SK-N-SH treated with all-trans-retinoic acid at 6 μM for 48 hours (cell line): ENCODE data around the gene IGFBP3.

ENCODE experiments used
- ATAC-seq: fragments of 200-7000 bp; cut with Tn5 transposase; 3 replicates; pipeline ENCODE4 v1.9.1; 2020; ENCODE audit warnings: mild to moderate bottlenecking, moderate library complexity
- ARNTL ChIP-seq: fragments of 450-650 bp; formaldehyde crosslinking; IDR thresholded peaks from 2 replicates; pipeline ENCODE4 v1.5.0; 2020; ENCODE audit warnings: low read depth, mild to moderate bottlenecking, moderate library complexity, borderline replicate concordance
- BACH2 ChIP-seq: fragments of 250-450 bp; sonication (Bioruptor Pico); IDR thresholded peaks from 2 replicates; pipeline ENCODE4 v1.9.0; 2021; ENCODE audit warnings: mild to moderate bottlenecking, borderline replicate concordance
- CSDC2 ChIP-seq: fragments of 250-450 bp; sonication (Bioruptor Pico); IDR thresholded peaks from 2 replicates; pipeline ENCODE4 v1.5.0; 2020; ENCODE audit warnings: mild to moderate bottlenecking, moderate library complexity
- ESRRG ChIP-seq: fragments of 250-450 bp; sonication (Bioruptor Pico); IDR thresholded peaks from 2 replicates; pipeline ENCODE4 v1.6.1; 2021; ENCODE audit warnings: mild to moderate bottlenecking
- GLIS3 ChIP-seq: fragments of 250-450 bp; sonication (Bioruptor Pico); IDR thresholded peaks from 2 replicates; pipeline ENCODE4 v1.5.0; 2020; ENCODE audit warnings: mild to moderate bottlenecking, moderate library complexity
- ISL1 ChIP-seq: fragments of 250-450 bp; sonication (Bioruptor Pico); IDR thresholded peaks from 2 replicates; pipeline ENCODE4 v2.1.2; 2022; ENCODE audit warnings: mild to moderate bottlenecking, moderate library complexity
- OSR1 ChIP-seq: fragments of 250-450 bp; sonication (Bioruptor Pico); IDR thresholded peaks from 2 replicates; pipeline ENCODE4 v1.8.0; 2022; ENCODE audit warnings: moderate library complexity, mild to moderate bottlenecking, inconsistent platforms
- PPARA ChIP-seq: fragments of 250-450 bp; sonication (Bioruptor Pico); IDR thresholded peaks from 2 replicates; pipeline ENCODE4 v1.5.0; 2020; ENCODE audit warnings: mild to moderate bottlenecking, borderline replicate concordance
- RARB ChIP-seq: fragments of 250-450 bp; sonication (Bioruptor Pico); IDR thresholded peaks from 2 replicates; pipeline ENCODE4 v1.8.0; 2021; ENCODE audit warnings: mild to moderate bottlenecking, moderate library complexity
- SNAI2 ChIP-seq: fragments of 250-450 bp; sonication (Bioruptor Pico); IDR thresholded peaks from 2 replicates; pipeline ENCODE4 v1.5.0; 2020; ENCODE audit warnings: mild to moderate bottlenecking, moderate library complexity
- TCF4 ChIP-seq: fragments of 250-450 bp; sonication (Bioruptor Pico); IDR thresholded peaks from 2 replicates; pipeline ENCODE4 v1.8.0; 2021; ENCODE audit warnings: mild to moderate bottlenecking, moderate library complexity, borderline replicate concordance
- TOX ChIP-seq: fragments of 250-450 bp; sonication (Bioruptor Pico); IDR thresholded peaks from 2 replicates; pipeline ENCODE4 v1.8.0; 2021; ENCODE audit warnings: mild to moderate bottlenecking, moderate library complexity, borderline replicate concordance
- ZFP30 ChIP-seq: fragments of 450-650 bp; formaldehyde crosslinking; IDR thresholded peaks from 2 replicates; pipeline ENCODE4 v1.5.0; 2022; ENCODE audit warnings: mild to moderate bottlenecking, moderate library complexity
- ZNF565 ChIP-seq: fragments of 450-650 bp; formaldehyde crosslinking; conservative IDR thresholded peaks from 2 replicates; pipeline ENCODE4 v1.5.0; 2020; ENCODE audit warnings: low read depth, mild to moderate bottlenecking, moderate library complexity
- ZNF8 ChIP-seq: fragments of 450-650 bp; formaldehyde crosslinking; IDR thresholded peaks from 2 replicates; pipeline ENCODE4 v1.5.0; 2020; ENCODE audit warnings: mild to moderate bottlenecking, moderate library complexity
- TF ChIP-seq, protein P1 (sequence below): fragments of 250-450 bp; sonication (Bioruptor Pico); IDR thresholded peaks from 2 replicates; pipeline ENCODE4 v1.5.0; 2020; ENCODE audit warnings: mild to moderate bottlenecking, moderate library complexity
- TF ChIP-seq, protein P2 (sequence below): fragments of 250-450 bp; sonication (Bioruptor Pico); IDR thresholded peaks from 2 replicates; pipeline ENCODE4 v1.5.1; 2021; ENCODE audit warnings: mild to moderate bottlenecking, moderate library complexity

The IGFBP3 gene

DNA sequence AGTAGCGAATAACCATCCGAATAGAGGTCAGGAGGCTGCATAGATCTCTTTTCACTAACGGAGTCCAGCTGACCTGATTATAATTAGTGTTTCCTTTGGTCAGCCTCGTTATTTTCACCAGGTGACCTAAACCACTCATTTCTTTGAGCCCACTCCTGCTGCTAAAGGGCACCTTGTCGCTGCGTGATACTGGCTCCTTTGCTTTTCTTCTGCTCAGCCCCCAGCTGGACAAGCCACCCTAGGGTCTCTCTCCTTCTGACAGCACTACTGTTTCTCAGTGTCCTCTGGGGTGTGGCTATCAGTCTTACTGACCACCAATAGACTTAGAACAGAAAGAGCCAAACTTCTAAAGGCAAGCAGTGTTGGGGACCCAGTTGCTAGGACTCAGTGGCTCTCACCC is 2.7 kb upstream of the IGFBP3 start:
- TF ChIP-seq OSR1 (CRISPR knock-in tag) (no peak), ZFP30 (CRISPR knock-in tag) (no peak), ARNTL (CRISPR knock-in tag) (no peak), TOX (CRISPR knock-in tag) (no peak), CSDC2 (CRISPR knock-in tag) (no peak), GLIS3 (no peak)
- TF ChIP-seq, protein P1, sequence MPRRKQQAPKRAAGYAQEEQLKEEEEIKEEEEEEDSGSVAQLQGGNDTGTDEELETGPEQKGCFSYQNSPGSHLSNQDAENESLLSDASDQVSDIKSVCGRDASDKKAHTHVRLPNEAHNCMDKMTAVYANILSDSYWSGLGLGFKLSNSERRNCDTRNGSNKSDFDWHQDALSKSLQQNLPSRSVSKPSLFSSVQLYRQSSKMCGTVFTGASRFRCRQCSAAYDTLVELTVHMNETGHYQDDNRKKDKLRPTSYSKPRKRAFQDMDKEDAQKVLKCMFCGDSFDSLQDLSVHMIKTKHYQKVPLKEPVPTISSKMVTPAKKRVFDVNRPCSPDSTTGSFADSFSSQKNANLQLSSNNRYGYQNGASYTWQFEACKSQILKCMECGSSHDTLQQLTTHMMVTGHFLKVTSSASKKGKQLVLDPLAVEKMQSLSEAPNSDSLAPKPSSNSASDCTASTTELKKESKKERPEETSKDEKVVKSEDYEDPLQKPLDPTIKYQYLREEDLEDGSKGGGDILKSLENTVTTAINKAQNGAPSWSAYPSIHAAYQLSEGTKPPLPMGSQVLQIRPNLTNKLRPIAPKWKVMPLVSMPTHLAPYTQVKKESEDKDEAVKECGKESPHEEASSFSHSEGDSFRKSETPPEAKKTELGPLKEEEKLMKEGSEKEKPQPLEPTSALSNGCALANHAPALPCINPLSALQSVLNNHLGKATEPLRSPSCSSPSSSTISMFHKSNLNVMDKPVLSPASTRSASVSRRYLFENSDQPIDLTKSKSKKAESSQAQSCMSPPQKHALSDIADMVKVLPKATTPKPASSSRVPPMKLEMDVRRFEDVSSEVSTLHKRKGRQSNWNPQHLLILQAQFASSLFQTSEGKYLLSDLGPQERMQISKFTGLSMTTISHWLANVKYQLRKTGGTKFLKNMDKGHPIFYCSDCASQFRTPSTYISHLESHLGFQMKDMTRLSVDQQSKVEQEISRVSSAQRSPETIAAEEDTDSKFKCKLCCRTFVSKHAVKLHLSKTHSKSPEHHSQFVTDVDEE (CRISPR knock-in tag), result no peak
- TF ChIP-seq, protein P2, sequence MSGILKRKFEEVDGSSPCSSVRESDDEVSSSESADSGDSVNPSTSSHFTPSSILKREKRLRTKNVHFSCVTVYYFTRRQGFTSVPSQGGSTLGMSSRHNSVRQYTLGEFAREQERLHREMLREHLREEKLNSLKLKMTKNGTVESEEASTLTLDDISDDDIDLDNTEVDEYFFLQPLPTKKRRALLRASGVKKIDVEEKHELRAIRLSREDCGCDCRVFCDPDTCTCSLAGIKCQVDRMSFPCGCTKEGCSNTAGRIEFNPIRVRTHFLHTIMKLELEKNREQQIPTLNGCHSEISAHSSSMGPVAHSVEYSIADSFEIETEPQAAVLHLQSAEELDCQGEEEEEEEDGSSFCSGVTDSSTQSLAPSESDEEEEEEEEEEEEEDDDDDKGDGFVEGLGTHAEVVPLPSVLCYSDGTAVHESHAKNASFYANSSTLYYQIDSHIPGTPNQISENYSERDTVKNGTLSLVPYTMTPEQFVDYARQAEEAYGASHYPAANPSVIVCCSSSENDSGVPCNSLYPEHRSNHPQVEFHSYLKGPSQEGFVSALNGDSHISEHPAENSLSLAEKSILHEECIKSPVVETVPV (CRISPR knock-in tag), result no peak
- TF ChIP-seq, all 23 proteins: peak for 0
- ATAC-seq, result no peak

DNA sequence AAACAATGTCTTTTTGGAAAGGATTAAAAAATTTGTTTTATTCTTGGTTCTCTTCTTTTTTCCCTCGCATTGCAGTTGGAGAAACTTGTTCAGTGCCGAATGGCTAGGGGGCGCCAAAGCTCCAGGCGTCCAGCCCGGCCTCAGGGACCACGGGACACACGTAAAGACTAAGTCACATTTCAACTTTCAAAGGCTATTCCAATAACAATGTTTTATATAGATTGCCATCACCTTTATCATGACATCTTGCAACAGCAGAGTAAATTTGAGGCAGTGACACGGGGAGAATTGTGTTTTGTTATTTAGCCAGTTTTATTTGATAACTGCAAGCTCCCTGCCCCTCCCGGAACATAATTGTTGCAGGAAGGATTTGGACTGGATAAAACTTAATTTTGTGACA is 2.2 kb upstream of the IGFBP3 start:
- peak; percentile 73 for ATAC-seq
- peak; percentile 48 for TF ChIP-seq ISL1 (CRISPR knock-in tag)
- TF ChIP-seq TCF4 (CRISPR knock-in tag), result no peak
- TF ChIP-seq ZFP30 (CRISPR knock-in tag), result no peak

DNA sequence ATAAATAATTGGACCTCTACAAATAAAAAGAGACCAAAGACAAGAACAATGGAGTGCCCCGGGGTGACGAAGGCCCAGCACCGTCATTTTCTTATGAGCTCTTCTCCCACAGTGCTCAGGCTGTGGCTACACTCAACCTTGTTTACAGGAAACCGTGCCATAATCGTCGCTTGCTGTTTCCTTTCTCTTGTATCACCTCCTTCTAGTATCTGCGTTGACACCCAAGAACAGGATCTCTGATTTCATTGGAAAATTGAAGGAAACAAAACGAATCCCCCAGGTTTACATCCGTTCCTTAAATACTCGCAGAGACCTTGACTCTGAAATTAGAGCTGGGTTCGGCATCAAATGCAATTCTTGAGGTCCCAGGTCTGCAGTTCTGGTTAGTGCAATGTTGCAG is 1.7 kb upstream of the IGFBP3 start:
- no peak for TF ChIP-seq CSDC2 (CRISPR knock-in tag)
- no peak for TF ChIP-seq GLIS3
- no peak for TF ChIP-seq TOX (CRISPR knock-in tag)
- no peak for TF ChIP-seq OSR1 (CRISPR knock-in tag)
- no peak for TF ChIP-seq ZFP30 (CRISPR knock-in tag)
- TF ChIP-seq, all 23 proteins: peak for 0
- peak; percentile 2; the same call in 2 of the 3 replicates for ATAC-seq

DNA sequence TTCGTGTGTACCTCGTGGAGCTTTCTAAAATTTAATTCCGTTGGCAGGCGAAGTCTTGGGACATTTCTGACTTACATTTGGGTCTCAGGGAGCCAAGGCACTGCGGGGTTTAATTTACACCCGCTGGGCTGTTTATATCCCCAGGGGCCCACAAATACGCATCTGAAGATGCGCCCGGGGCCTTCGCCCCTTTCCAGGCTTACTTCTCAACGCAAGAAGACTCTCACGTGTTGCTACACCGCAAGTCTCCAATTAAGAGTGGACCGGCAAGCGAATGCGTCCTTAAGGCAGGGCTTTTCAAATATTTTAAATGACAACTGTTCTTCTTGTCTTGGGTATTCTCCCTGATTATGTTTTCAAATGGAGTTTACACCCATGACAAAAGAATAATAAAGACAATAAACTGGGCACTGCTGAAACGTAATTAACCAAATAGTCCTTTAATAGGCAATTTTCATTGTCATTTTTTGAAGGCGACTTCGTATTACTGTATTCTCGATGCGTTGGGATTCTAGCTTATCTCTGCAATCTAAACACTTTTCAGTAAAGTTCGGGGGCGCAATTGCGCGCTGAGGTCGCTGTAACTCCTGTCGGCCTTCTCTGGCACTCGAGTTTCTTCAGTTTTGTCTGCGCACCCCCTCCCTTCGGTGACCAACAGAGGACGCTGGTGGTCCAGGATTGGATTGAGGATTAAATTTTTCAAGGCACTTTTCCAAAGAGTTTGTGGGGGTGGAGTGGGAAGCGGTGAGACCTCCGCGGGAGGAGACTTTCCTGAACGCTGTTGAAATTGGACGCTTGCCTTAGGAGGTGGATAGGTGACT is 837 bp upstream of the IGFBP3 start:
- ATAC-seq, result peak; percentile 44
- TF ChIP-seq, protein P2 (CRISPR knock-in tag), result 0 out of 2 replicates have a peak, but pooled peaks have one; percentile 36
- TF ChIP-seq TOX (CRISPR knock-in tag) (0 out of 2 replicates have a peak, but pooled peaks have one; percentile 8), ARNTL (CRISPR knock-in tag) (no peak), ZNF565 (no peak), TCF4 (CRISPR knock-in tag) (no peak), OSR1 (CRISPR knock-in tag) (no peak), SNAI2 (CRISPR knock-in tag) (no peak), BACH2 (CRISPR knock-in tag) (no peak), ESRRG (no peak), ISL1 (CRISPR knock-in tag) (no peak), PPARA (no peak)
- TF ChIP-seq, protein P1 (CRISPR knock-in tag), result no peak

DNA sequence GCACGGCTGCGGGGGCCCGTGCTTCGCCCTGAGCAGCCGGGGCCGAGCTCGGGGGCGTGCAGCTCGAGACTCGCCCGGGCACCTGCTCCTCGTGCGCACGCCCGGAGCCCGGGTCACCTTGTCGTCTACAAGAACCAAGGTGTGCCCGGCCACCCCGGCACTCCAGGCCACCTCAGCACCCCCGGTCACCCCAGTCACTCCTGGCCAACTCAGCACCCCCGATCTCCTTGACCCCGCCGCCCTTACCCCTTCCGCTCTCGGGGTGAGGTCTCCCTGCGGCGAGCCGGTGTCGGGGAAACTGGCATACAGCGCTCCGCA is 268 bp upstream of the IGFBP3 start:
- peak; percentile 1; the same call in 1 of the 3 replicates for ATAC-seq
- no peak for TF ChIP-seq ZNF8 (CRISPR knock-in tag)
- no peak for TF ChIP-seq RARB (CRISPR knock-in tag)
- no peak for TF ChIP-seq GLIS3
- no peak for TF ChIP-seq ARNTL (CRISPR knock-in tag)
- TF ChIP-seq ISL1 (CRISPR knock-in tag), result no peak
- no peak for TF ChIP-seq ESRRG
